Ascending aorta (tissue), 2 donors: Measurements from ENCODE around the gene PFDN6. TPM values are rescaled to one million over a fixed set of nuclear protein-coding genes. Genes with fewer than 3 reads are reported as not detected.
A peak's percentile ranks its signal among the peaks of the same experiment; 100 is the strongest.

Source experiments
- DNase-seq, 2 donors: peaks; one replicate each; pipeline ENCODE4 v3.0.0-alpha.2; 2019; ENCODE audit warnings: low spot score in 2 of 2
- H3K27ac ChIP-seq, 2 donors: fragments of 200-600 bp; sonication (generic); one replicate each; pipeline ENCODE4 v1.5.1; 2016 to 2017; ENCODE audit warnings: mild to moderate bottlenecking in 1 of 2
- H3K27me3 ChIP-seq: fragments of 200-600 bp; sonication (generic); one replicate; pipeline ENCODE4 v1.5.1; 2017
- H3K36me3 ChIP-seq, 2 donors: fragments of 200-600 bp; sonication (generic); one replicate each; pipeline ENCODE4 v1.5.1; 2016
- H3K4me1 ChIP-seq, 2 donors: fragments of 200-600 bp; sonication (generic); one replicate each; pipeline ENCODE4 v1.5.1; 2016 to 2017; ENCODE audit warnings: mild to moderate bottlenecking in 1 of 2
- H3K4me3 ChIP-seq, 2 donors: fragments of 200-600 bp; sonication (generic); one replicate each; pipeline ENCODE4 v1.5.1; 2016 to 2017; ENCODE audit warnings: mild to moderate bottlenecking in 1 of 2
- H3K9me3 ChIP-seq, 2 donors: fragments of 200-600 bp; sonication (generic); one replicate each; pipeline ENCODE4 v1.5.1; 2016
- CTCF ChIP-seq, 3 experiments: fragments of 200-600 bp in 2 of 3; fragments of 450-650 bp in 1 of 3; sonication (generic) in 2 of 3; IDR thresholded peaks; one replicate each; pipeline ENCODE4 v1.5.1; 2016 to 2019; ENCODE audit warnings: antibody characterized with exemption in 3 of 3, mild to moderate bottlenecking in 1 of 3, moderate library complexity in 1 of 3
- intact Hi-C: fragments of 100-400 bp; cut with DNase I; formaldehyde crosslinking; loops from one replicate; pipeline ENCODE4 v1.15.1; 2023
- total RNA-seq: library from RNA; depleted of rRNA; stranded (reverse); fragments of >200 nt; gene quantifications from one replicate; pipeline ENCODE4 v1.1.0, GENCODE V29; 2016

The PFDN6 gene
- total RNA-seq, 1 donor from 2014 or later = 11.3 TPM

DNA sequence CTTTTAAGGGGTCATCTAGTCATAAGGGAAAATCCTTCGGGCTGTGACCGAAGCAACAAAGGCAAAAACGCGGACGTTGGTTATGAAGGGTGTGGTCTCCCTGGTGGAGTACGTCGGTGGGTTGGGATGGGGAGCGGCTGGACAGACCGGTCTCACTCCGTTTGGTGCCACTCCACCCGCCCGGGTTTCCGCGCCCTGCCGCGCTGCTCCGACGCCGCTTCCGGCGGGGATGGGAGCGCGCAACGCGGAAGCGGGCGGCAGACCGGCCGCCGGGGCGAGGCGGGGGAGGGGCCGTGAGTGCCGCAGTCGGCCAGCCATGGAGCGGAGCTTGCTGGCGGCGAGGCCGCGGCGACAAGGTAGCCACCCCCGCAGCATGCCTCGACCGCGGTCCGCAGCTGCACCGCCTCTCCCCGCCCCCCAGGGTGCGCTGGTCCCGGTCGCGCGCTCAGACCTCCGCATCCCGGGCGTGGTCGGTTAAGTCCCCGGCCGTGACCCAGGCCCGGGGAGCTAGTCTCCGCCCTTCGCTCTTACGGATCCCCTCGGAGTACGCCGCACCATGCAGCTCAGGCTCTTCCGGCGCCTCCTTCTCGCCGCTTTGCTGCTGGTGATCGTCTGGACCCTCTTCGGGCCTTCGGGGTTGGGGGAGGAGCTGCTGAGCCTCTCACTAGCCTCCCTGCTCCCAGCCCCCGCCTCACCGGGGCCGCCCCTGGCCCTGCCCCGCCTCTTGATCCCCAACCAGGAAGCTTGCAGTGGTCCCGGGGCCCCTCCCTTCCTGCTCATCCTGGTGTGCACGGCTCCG lies 12.3 kb upstream of the PFDN6 start, which contains the start of gene B3GALT4:
Gene B3GALT4 (plus strand): TSS at position 260 of the 799 bp plus-strand sequence. CDS start 297 bp downstream, at position 557.
- H3K27ac ChIP-seq = peak within 1 kb of the TSS; percentile 85 to 93
- TF ChIP-seq CTCF (IDR thresholded peaks at IDR 0.05) = peak; percentile 55 to 61 (median 57)
- peak within 1 kb of the TSS; percentile 69 to 80 for H3K4me3 ChIP-seq
- no peaks in the 10 kb centered on the region for H3K27me3 ChIP-seq
- intact Hi-C loops = loop anchor here (1.0 kb wide), 2 partner anchors 11 to 21 kb away; partner anchors contain the start of gene RGL2
- H3K4me1 ChIP-seq = peaks cover 9 to 36% of the 10 kb centered on the region in 2 donors
- H3K9me3 ChIP-seq = no peaks in the 10 kb centered on the region
- peaks cover 22 to 42% of the 10 kb centered on the region in 2 donors for H3K36me3 ChIP-seq
- peak in 1 of 2 donors; percentile 84 for DNase-seq

DNA sequence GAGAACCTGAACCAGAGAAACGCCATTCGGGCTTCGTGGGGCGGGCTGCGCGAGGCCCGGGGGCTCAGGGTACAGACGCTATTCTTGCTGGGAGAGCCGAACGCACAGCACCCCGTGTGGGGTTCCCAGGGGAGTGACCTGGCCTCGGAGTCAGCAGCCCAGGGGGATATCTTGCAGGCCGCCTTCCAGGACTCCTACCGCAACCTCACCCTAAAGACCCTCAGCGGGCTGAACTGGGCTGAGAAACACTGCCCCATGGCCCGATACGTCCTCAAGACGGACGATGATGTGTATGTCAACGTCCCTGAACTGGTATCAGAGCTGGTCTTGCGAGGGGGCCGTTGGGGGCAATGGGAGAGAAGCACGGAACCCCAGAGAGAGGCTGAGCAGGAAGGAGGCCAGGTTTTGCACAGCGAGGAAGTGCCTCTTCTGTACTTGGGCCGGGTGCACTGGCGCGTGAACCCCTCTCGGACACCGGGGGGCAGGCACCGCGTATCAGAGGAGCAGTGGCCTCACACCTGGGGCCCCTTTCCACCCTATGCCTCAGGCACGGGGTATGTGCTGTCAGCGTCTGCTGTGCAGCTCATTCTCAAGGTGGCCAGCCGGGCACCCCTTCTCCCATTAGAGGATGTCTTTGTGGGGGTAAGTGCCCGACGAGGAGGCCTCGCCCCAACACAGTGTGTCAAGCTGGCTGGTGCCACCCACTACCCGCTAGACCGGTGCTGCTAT lies 11.6 kb upstream of the PFDN6 start:
- intact Hi-C loops = loop anchor here (1.0 kb wide), 2 partner anchors 10 to 20 kb away; partner anchors contain the start of gene RGL2
- Histone ChIP-seq H3K27ac (peak overlapping the region; percentile 85 to 93), H3K36me3 (peaks cover 22 to 49% of the 10 kb centered on the region in 2 donors), H3K9me3 (no peaks in the 10 kb centered on the region), H3K4me1 (peaks cover 6 to 33% of the 10 kb centered on the region in 2 donors), H3K4me3 (peak overlapping the region; percentile 69 to 80), H3K27me3 (no peaks in the 10 kb centered on the region)
- DNase-seq = no peak
- TF ChIP-seq CTCF (IDR thresholded peaks at IDR 0.05) = no peak

- H3K36me3 ChIP-seq = peaks cover 24 to 49% of the 10 kb centered on the region in 2 donors
- no peak for DNase-seq
- peak overlapping the region in 1 of 2 donors; percentile 80 for H3K4me3 ChIP-seq
- intact Hi-C loops = no loop called here
- H3K9me3 ChIP-seq = no peaks in the 10 kb centered on the region
- no peak for TF ChIP-seq CTCF (IDR thresholded peaks at IDR 0.05)
- H3K4me1 ChIP-seq = peaks cover 6 to 27% of the 10 kb centered on the region in 2 donors
- H3K27ac ChIP-seq = no peak overlapping the region
- no peaks in the 10 kb centered on the region for H3K27me3 ChIP-seq
These were observed 11.0 kb upstream of the PFDN6 start for GRCh38 chr6:33278392-33278741.

DNA sequence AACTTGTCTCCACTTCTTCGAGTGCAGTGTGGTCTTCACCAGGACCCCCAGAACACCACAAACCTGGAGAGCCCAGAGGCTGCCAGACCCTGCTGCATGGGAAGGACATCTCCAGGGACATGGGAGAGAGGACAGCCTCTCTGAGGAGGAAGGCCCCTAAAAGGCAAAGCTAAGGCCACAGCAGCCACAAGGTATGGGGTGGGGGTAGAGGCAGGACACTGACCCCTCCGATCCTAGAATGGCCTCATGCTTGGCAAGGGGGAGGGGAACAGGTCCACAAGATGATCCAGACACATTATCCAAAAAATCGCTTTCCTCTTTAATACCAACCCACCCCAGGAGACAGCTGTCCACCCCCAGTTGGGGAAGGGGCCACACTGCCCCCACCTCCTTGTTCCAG lies 10.6 kb upstream of the PFDN6 start:
- Histone ChIP-seq H3K9me3 (no peaks in the 10 kb centered on the region), H3K36me3 (peaks cover 22 to 48% of the 10 kb centered on the region in 2 donors), H3K4me3 (no peak overlapping the region), H3K4me1 (peaks cover 6 to 24% of the 10 kb centered on the region in 2 donors), H3K27ac (no peak overlapping the region), H3K27me3 (no peaks in the 10 kb centered on the region)
- TF ChIP-seq CTCF (IDR thresholded peaks at IDR 0.05) = no peak
- no peak for DNase-seq
- intact Hi-C loops = no loop called here

GRCh38 chr6:33279257-33279695 lies 10.1 kb upstream of the PFDN6 start:
- H3K4me1 ChIP-seq = peaks cover 6 to 19% of the 10 kb centered on the region in 2 donors
- intact Hi-C loops = no loop called here
- no peak for TF ChIP-seq CTCF (IDR thresholded peaks at IDR 0.05)
- DNase-seq = no peak
- peaks cover 19 to 48% of the 10 kb centered on the region in 2 donors for H3K36me3 ChIP-seq
- no peaks in the 10 kb centered on the region for H3K27me3 ChIP-seq
- H3K27ac ChIP-seq = no peak overlapping the region
- H3K9me3 ChIP-seq = no peaks in the 10 kb centered on the region
- H3K4me3 ChIP-seq = no peak overlapping the region
